Measurements from ENCODE around the gene SNAP47.

SNAP47 gene

GRCh38 chr1:227776331-227776771 is 41.1 kb downstream of the SNAP47 start:
- TF ChIP-seq POLR2AphosphoS5 (IDR thresholded peaks at IDR 0.05; ENCODE audit: low read depth, low read length), result no peak
- TF ChIP-seq SIN3A (IDR thresholded peaks at IDR 0.05; ENCODE audit: borderline replicate concordance, insufficient read depth, low read length), result no peak
- no peak for TF ChIP-seq FOXP2 (optimal IDR thresholded peaks at IDR 0.05; ENCODE audit: borderline replicate concordance, extremely low read depth, extremely low read length, insufficient read depth)
- TF ChIP-seq TAF1 (IDR thresholded peaks at IDR 0.05; ENCODE audit: borderline replicate concordance, insufficient read depth, low read length), result no peak
- TF ChIP-seq, protein P1, sequence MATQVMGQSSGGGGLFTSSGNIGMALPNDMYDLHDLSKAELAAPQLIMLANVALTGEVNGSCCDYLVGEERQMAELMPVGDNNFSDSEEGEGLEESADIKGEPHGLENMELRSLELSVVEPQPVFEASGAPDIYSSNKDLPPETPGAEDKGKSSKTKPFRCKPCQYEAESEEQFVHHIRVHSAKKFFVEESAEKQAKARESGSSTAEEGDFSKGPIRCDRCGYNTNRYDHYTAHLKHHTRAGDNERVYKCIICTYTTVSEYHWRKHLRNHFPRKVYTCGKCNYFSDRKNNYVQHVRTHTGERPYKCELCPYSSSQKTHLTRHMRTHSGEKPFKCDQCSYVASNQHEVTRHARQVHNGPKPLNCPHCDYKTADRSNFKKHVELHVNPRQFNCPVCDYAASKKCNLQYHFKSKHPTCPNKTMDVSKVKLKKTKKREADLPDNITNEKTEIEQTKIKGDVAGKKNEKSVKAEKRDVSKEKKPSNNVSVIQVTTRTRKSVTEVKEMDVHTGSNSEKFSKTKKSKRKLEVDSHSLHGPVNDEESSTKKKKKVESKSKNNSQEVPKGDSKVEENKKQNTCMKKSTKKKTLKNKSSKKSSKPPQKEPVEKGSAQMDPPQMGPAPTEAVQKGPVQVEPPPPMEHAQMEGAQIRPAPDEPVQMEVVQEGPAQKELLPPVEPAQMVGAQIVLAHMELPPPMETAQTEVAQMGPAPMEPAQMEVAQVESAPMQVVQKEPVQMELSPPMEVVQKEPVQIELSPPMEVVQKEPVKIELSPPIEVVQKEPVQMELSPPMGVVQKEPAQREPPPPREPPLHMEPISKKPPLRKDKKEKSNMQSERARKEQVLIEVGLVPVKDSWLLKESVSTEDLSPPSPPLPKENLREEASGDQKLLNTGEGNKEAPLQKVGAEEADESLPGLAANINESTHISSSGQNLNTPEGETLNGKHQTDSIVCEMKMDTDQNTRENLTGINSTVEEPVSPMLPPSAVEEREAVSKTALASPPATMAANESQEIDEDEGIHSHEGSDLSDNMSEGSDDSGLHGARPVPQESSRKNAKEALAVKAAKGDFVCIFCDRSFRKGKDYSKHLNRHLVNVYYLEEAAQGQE (IDR thresholded peaks at IDR 0.05; ENCODE audit: insufficient read depth in 1 of 2, low read depth in 2 of 2, low read length in 2 of 2), result no peak

DNA sequence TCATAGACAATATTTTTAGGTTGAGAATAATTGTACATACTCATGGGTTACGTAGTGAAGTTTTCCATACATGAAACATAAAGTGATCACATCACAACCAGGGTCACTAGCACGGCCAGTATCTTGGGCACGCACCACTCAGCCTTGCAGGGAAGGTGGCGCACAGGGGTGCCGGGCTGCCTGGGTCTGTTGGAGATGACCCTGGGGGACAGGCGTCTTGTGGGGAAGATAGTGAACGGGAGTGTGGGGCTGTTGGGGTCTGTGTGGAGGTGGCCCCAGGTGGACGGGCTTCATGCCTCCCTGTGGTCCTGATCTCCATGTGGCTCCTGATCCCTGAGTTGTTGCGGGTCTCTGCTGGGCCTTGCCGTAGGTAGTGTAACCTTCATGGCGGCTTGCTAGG is 41.9 kb downstream of the SNAP47 start:
- TF ChIP-seq TAF1 (IDR thresholded peaks at IDR 0.05; ENCODE audit: borderline replicate concordance, insufficient read depth, low read length) (no peak), FOXP2 (optimal IDR thresholded peaks at IDR 0.05; ENCODE audit: borderline replicate concordance, extremely low read depth, extremely low read length, insufficient read depth) (no peak), SIN3A (IDR thresholded peaks at IDR 0.05; ENCODE audit: borderline replicate concordance, insufficient read depth, low read length) (no peak), POLR2AphosphoS5 (IDR thresholded peaks at IDR 0.05; ENCODE audit: low read depth, low read length) (no peak)
- TF ChIP-seq, protein P1 (IDR thresholded peaks at IDR 0.05; ENCODE audit: insufficient read depth in 1 of 2, low read depth in 2 of 2, low read length in 2 of 2), result no peak

GRCh38 chr1:227777646-227778045 is 42.4 kb downstream of the SNAP47 start:
- no peak for TF ChIP-seq TAF1 (IDR thresholded peaks at IDR 0.05; ENCODE audit: borderline replicate concordance, insufficient read depth, low read length)
- TF ChIP-seq POLR2AphosphoS5 (IDR thresholded peaks at IDR 0.05; ENCODE audit: low read depth, low read length), result no peak

DNA sequence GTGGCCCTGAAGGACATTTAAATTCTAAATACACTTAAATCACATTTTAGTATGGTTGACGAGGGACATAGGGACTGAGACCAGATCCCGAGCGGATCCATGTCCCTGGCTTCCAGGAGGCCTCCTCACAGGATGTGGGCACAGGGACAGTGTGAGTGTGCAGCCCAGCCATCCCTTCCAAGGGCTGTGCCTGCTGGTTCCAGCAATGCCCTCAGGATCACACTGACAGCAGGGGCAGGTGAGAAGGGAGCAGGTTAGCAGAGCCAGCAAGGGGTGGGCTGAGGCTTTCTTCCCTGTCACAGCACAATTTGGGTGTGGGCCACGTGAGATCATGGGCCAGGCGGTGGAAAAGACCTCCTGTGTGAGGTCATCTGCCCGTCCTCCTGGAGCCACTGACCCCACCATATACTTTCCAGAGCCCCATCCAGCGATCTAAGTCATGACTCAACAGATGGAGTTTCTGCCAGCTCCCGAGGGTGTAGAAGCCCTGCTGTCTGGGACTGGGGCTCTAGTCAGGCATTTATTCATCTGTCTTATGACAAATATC is 43.2 kb downstream of the SNAP47 start:
- no peak for TF ChIP-seq TAF1 (IDR thresholded peaks at IDR 0.05; ENCODE audit: borderline replicate concordance, insufficient read depth, low read length)
- no peak for TF ChIP-seq SIN3A (IDR thresholded peaks at IDR 0.05; ENCODE audit: borderline replicate concordance, insufficient read depth, low read length)
- TF ChIP-seq FOXP2 (optimal IDR thresholded peaks at IDR 0.05; ENCODE audit: borderline replicate concordance, extremely low read depth, extremely low read length, insufficient read depth), result no peak
- TF ChIP-seq POLR2AphosphoS5 (IDR thresholded peaks at IDR 0.05; ENCODE audit: low read depth, low read length), result no peak
- TF ChIP-seq, protein P1 (IDR thresholded peaks at IDR 0.05; ENCODE audit: insufficient read depth in 1 of 2, low read depth in 2 of 2, low read length in 2 of 2), result no peak

DNA sequence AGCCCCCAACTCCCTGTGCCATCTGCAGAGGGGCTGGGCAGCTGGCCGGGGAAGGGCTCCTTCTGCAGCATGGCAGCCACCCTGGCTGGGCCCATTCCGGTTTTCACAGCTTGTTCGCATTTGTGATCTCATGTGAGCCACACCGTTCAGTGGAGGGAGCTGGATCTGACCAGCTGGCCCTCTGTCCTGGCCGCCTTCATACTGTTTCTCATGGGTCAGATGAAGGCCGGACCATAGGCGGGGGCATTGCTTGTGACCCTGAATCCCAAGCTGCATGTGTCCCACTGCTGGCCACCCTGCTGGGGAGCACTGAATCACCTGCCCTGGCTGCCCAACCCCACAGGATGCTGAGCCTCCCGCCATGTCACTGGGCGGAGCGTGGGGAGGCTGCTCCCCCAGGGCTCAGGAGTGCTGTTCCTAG is 43.8 kb downstream of the SNAP47 start:
- TF ChIP-seq SIN3A (IDR thresholded peaks at IDR 0.05; ENCODE audit: borderline replicate concordance, insufficient read depth, low read length) (no peak), TAF1 (IDR thresholded peaks at IDR 0.05; ENCODE audit: borderline replicate concordance, insufficient read depth, low read length) (no peak)

DNA sequence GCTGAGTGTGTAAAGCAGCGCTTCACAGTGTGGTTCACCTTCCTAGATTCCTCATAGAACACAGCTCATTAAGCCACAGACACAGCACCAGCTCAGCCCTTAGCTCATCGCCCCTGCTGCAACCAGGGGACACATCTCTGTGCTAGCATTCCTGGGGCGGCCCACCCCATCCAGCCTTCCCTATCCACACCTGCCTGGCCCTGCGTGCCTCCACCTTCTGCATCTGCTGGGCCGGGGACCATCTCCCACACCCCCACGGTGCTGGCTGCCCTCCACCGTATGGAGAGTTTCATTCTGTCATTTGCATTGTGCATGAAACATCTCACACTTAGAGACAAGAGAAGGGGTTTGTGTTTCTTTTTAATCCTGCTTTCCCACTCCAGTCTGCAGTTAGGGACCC is 44.5 kb downstream of the SNAP47 start:
- TF ChIP-seq FOXP2 (optimal IDR thresholded peaks at IDR 0.05; ENCODE audit: borderline replicate concordance, extremely low read depth, extremely low read length, insufficient read depth) (no peak), TAF1 (IDR thresholded peaks at IDR 0.05; ENCODE audit: borderline replicate concordance, insufficient read depth, low read length) (no peak), POLR2AphosphoS5 (IDR thresholded peaks at IDR 0.05; ENCODE audit: low read depth, low read length) (no peak), SIN3A (IDR thresholded peaks at IDR 0.05; ENCODE audit: borderline replicate concordance, insufficient read depth, low read length) (no peak)
- TF ChIP-seq, protein P1 (IDR thresholded peaks at IDR 0.05; ENCODE audit: insufficient read depth in 1 of 2, low read depth in 2 of 2, low read length in 2 of 2), result no peak

Data from PFSK-1 (cell line).